Activated CD4-positive, alpha-beta T cell treated with anti-CD3 and anti-CD28 coated beads, Interleukin-2, amount 50 U/mL, for 4 hours (primary cell): ENCODE data around the gene ASTN1.
"Not testable (repeated sequence)": the region's sequence is repeated elsewhere in the genome, so short reads cannot be mapped to it uniquely, and the experiment has no call there.

Experiments used
- DNase-seq, 2 experiments: peaks; one replicate each; pipeline ENCODE4 v3.0.0-alpha.2; 2020

Gene ASTN1

DNA sequence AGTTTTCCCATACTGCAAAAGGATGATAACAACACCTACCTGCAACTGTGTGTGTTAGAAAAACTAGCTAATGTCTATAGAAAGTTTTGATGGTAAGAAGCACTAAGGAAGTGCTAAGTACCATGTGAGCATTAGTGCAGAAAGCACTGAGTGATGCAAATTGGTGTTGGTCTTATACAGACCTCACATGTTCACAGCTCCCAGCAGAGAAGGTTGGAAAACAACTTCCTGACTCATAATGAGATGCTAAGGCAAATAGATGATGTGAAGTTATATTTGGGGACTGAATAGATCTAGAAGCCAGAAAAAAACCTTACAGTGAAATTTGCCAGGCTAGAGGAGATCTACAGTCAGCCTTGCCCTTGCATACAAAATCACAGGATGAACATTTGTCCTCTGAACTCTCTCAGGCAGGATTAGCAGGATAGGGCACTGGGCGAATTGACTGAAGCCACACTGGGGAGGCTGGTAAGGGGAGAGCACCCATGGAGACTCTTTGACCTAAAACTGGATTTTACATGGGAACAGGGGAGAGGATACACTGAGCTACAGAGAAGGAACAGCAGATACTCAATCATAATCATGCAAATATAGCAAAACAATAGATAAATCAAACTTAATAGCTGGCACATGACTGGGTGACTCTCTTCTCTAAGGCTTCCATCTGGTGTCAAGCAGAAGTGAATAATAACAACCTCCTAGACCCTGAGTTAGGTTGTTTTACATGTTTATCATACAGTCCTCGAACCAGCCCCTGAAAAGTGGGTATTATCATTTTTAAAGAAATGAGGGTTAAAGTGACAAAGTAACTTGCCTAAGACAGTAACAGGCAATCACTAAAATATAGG lies 61.3 kb downstream of the ASTN1 start:
- DNase-seq: no peak

DNA sequence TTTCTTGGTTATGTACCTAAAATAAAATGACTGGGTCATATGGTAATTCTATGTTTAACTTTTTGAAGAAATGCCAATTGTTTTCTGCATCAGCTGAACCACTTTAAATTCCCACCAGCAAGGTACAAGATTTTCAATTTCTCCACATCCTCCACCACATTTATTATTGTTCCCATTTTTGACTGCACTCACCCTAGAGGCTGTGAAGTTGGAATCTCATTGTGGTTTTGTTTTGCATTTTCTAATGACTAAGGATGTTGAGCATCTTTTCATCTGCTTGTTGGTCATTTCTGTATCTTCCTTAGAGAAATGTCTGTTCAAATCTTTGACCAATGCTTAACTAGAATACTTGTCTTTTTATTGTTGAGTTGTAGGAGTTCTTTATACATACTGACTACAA lies 72.5 kb downstream of the ASTN1 start:
- no peak for DNase-seq

DNA sequence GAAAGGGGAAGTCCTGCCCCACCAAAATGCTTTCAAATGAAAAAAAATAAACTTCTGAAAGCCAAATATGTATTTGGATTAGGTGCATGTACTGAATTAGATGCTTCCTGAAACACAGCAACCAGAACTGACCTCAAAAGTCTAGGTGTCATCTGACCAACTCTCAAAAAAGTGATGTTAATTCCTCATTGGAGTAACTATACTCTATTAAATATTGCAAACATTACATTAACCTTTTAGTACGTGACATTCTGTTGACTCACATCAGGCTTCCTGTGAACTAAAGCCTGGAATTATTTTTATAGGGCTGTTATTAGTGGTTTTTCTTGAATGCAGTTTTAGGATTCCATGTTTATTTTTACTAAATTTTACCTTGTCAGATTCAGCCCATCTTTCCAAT lies 73.5 kb downstream of the ASTN1 start:
- no peak for DNase-seq

DNA sequence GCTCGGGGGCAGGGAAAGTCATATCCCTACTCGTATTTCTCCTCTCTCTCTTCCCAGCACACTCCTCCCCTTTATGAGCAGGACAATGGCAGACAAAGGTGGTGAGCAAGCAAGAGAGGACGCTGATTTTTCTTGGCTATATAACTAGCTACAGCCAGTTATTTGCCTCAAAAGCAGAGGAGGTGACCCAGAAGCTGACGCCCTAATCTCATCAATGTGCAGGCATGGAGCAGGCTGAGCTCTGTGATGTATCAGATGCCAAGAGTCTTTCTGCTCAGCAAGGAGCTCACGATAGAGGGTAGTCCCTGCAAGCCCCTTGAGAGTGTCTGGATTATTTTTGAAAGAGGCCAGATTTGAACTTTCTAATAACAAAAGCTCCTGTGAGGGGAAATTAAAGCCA lies 75.5 kb downstream of the ASTN1 start:
- no peak for DNase-seq

DNA sequence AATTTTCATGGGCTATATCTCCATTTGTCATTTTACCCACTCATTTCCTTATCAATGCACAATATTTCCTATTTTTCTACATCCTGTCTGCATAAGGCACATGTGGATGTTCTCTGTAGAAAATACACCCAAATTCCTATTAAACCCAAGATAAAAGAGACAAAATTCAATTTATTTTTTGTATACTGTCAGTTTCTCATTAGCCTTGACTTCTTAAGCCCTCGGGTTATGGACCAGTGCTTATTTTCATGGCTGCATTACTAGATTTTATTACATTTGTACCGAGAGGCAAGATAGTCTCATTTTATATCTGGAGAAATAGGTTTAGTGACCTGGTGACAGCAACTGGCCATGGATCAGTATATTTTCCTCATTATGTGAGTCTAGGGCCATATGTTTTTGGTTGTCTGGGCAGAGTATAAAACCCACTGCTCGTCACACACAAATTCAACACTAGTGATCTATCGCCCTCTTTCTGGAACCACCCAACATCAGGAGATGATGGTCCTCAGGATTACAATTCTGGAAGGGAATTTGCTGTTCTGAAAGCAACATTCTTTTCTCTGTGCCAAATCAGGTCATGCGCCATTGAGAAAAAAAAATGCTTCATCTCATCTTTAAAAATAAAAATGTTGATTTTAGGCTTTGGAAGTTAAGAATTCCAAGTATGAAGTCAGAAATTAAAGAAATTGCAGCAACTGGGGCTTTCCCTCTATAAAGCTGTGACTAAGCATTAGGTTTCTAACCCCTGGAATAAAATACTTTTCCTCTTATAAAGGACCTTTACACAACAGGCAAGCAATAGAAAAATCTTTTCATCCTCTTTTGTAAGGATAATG lies 81.4 kb downstream of the ASTN1 start:
- DNase-seq: no peak

DNA sequence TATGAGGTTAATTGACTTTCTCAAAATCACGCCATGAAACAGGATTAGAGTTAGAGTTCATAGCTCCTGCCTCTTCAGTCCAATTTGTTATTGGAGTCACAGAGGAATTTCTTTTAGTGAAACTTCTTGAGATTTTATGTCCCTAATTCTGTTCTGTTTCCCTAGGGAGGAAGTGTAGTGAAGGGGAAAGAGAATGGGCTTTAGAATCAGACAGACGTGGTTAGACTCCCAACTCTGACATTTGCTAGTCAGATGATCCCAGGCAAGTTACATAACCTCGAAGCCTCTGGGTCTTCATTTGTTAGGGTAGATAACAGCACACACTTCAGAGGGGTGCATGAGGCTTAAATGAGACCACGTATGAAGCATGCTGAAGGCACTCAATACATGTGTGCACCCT lies 83.9 kb downstream of the ASTN1 start:
- DNase-seq: no peak

DNA sequence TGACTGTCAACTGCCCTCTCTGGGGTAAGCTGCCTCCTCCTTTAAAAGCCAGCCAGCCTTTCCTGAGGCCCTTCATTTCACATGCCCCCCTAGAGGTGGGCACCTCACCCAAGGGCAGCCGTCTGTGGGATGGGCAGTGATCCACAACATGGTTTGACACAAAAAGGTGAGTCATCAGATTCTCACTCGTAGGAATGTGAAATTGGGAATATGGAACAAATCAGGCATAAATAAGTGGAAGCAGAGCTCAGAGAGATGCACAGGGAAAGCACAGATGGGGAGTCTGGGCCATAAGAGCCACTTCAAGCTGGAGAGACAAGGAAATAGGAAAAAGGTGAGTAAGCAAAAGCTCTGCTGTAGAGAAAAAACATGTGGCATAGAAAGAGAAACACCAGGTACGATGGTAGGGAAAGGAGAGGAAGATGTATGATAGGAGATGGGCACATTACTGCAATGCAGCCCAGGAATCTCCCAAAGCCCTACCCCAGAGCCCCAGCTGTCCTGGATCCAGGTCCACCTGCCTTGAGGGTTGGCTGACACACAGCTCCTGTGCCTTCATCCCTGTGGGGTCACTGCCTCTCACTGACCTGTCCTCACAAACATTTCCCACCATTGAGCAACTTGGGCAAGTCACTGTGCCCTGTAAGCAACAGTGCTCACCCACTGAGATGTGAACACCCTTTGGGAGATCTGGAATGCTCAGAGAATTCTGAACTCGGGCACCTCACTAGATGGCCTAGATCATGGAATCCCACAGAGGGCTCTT lies 86.6 kb downstream of the ASTN1 start:
- no peak for DNase-seq

DNA sequence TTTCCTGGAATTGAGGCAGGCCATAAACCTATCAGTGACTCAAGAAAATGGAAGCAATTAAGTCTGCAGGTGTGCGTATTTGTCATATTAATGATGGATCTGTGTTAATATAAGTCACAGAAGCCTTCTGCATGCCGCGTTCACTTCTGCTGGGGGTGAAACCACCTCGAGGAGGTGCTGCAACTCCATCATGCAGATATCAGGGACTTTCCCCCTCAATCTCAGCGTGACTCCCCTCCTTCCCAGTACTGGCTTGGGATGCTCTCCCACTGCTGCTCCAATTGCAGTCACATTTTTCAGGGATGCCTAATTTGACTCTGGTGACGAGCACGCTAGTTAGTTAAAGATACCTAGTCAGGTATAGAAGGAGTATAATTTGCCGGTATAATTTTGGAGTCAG lies 87.5 kb downstream of the ASTN1 start:
- no peak for DNase-seq

DNA sequence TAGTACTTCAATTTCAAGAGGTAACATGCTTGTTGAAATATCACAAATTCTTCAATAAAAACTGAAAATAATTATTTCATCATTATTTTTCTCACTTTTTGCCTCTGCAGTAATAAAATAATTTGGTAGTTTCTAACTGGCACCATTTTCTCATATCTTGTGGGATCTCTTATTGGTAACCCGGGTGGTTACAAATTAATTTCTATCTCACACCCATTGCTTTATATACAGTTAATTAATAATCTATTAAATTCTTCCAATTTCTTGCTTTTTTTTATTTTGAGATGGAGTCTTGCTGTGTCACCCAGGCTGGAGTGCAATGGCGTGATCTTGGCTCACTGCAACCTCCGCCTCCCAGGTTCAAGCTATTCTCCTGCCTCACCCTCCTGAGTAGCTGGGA lies 89.7 kb downstream of the ASTN1 start:
- not testable (repeated sequence) for DNase-seq

DNA sequence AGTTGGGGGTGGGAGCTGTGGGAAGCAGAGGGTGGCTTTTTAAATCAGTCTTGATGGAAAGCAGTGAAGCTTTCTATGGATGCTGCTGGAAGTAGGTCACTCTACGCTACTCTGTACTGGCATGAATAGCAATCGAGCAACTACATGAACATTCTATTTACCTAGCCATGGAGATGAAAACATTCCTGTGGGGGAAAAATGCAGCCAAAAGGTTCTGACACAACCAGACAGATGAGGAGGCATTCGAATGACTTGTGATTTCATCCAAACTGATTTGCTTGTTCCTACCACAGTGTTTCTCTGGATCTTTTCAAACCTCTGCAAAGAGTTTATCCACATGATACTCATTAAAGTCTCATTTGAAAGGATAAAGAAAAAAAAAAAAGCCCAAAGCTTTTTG lies 95.0 kb downstream of the ASTN1 start:
- DNase-seq: no peak

DNA sequence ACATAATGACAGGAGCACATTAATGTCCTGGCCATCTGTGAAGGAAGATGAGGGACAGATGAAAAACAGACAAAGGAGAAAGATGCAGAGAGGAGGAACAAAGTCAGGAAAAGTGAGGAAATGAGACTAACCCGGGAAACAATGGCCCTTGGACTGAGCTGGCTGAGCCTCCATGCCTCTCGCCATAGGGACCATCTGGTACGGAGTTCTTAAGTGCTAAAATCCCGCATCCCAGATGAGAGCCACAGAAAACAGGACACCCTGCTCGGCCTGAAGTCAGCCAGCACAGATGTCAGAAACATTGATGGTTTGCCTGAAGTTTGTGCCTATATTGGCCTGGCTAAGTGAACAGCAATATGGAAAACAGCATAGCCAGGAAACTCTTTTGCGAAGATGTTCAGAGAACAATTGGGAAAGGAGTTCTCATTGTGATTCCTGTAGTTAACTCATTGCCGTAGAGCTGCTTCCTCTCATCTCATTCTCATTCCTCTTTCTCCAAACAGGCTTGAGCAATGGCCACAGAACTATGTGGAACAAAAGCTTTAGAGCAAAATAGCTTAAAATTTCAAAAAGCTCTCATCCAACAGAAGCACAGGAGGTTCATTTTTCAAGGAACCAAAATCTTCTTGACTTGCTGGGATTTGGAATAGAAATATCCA lies 96.6 kb downstream of the ASTN1 start:
- DNase-seq: no peak

DNA sequence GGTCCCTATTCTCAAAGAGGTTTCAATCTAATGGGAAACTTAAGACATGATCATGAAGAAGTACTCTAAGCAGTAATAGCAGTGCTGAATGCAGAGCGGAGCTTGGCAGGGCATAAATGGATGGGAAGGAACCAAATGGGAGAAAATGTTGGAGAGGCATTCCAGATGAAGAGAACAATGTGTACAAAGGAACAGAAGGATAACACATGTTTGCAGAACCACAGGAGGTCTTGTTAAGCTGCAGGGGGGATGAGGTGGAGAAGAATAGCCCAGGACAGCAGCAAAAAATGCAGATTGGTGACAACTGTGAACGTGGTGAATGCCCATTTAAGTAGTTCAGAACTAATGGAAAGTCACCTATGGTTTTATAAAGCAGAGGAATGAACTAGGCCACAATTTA lies 99.1 kb downstream of the ASTN1 start:
- DNase-seq: no peak

DNA sequence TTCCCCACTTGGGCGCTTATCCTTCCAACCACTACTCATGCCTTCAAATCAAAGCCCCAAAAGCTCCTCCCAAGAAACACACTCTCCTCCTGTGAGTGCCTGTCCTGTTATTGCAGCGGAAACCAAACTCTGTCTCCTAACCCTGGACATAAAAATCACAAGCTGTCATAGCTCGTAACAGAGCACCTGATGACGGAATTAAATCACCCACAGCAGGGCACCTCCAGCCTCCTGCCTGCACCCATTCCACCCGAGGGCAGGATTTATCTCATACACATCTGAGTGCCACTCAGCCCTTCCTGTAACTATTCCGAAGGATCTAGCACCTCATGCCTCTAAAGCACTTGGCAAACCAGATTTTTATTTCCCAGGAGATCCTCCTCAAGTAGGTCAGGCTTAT lies 100.9 kb downstream of the ASTN1 start:
- no peak for DNase-seq

DNA sequence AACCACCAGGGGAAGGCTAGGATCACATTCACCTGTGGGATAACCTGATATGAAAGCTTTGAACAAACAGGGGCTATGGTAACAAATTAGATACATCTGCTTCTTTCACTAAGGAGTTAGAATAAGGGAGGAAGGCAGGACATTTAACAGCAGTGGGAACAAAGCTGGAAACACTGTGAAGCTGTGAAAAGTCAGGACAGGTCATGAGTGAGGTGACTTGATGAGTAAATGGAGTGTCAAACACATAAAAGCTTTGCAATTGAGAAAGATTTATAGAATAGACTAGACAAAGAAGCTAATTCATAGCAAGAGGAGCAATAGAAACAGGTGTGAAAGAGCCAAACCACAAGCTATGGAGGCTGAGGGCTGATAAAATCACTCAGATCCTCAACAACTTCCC lies 110.0 kb downstream of the ASTN1 start:
- DNase-seq: no peak

DNA sequence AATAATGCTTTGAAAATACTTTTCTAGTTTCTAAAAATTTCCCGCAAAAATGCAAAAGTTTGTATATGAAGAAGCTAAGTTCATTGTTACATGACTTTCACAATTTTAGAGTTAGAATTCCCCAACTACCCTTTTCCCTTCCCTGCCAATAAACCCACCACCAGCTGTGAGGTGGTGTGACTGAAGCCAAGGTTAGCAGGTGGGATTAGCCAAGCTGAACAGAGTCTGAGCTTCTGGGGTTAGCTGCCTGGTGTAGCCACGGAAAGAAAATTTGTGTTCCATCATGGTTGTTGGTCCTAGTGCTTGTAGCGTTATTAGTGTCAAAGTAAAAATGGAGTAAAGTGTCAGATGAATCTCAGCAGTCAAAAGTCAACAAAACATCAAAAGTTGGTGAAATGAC lies 110.9 kb downstream of the ASTN1 start:
- no peak for DNase-seq

DNA sequence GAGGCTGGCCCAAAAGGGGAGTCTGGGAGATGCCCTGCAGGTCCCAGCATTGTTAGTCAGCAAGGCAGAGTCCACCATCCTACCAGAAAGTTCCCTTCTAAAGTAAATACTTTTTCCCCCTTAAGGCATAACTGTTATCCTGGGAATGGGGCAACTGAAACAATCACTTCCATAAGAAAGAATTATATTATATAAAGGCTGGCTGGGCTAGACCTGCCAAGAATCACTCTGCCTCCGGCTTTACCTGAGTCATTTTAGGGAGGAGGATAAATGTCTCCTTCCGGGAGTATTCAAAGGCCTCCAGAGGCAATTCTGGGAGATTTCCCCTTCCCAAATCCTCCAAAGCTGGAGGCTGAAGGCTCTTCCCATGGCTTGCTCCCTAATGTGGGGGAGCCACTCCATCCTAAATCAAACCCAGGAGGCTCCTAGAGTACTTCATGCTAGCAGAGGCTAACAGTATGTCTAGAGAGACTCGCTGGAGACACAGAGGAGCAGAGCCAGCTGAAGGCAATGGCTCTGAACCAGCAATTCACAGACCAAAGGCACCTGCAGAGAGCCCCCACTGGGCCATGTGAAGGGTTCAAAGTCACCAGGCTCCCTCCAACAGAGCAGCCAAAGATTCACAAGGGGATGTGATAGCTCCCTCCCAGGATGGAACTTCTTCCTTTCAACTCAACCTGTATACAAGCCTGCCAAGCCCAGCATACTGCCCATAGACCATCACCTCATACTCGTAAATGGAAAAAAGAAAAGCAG lies 116.0 kb downstream of the ASTN1 start:
- no peak for DNase-seq

DNA sequence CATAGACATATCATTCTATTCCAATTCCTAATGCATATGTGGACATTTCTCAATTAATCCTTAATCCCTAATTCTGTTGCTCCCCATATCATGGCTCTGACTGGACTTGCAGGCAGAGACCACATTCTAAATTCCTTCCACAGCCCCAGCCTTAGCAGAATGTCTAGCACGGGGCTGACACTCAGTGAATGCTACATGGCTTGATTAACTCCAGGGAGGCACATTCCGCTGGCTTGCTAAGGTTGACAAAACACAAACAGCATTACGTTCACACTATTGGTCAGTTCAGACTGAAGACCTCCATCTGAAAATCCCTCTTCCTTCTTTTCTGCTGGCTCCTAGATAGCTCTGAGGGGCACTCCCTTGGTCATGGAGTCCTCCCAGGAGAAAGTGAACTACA lies 119.4 kb downstream of the ASTN1 start:
- no peak for DNase-seq

DNA sequence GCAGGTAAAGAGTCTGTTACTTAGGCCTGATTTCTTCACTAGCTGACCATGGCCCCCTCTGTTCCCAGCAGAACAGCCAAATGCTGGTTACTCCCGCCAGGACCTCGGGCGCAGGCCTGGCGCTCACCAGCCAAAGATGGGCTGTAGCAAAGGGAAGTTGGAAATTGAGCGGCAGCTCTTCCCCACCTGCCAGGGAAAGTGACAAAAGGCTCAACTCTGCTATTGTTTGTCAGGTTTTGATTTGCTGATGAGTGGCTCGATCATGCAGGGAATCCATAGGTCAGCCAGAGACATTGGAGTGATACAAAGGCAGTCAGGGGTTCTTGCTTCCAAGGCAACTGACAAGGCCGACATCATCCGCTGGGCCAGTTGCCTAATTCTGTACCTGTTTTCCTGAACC lies 120.1 kb downstream of the ASTN1 start:
- no peak for DNase-seq

DNA sequence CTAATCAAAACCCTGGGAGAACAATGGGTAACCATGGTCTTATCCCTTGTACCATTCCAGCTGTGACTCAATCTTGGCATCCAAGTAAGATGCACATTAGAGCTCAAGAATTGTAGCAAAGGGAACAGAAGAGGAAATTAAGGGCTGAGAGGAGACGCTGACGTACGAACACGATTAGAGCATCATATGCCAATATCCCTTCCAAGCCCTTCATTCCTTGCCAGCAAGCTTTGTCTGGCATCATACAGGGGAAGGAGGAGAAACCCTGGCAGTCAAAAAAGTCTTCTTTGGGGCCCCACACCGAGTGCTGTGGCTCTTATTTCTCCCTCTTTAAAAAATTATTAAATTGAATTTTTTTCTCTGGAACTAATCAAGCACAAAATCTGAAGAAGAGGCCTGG lies 120.9 kb downstream of the ASTN1 start:
- DNase-seq: no peak

DNA sequence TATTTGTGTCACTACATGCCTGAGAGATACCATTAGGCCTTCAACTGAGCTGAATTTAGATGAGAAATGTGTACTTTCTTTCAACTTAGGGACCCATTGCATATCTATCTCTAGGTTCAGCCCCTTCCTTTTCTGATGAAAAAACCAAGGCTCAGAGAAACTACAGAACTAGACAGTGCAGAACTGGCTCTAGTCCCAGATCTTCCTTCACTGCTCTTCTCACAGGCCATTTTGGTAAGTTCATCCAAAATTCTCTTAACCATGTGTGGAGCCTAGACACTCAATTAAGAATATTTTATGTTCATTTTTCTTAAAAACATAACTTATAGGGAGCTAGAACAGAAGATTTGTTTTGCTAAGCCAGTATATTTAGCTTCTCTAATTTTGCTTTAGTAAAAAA lies 128.9 kb downstream of the ASTN1 start:
- no peak for DNase-seq

DNA sequence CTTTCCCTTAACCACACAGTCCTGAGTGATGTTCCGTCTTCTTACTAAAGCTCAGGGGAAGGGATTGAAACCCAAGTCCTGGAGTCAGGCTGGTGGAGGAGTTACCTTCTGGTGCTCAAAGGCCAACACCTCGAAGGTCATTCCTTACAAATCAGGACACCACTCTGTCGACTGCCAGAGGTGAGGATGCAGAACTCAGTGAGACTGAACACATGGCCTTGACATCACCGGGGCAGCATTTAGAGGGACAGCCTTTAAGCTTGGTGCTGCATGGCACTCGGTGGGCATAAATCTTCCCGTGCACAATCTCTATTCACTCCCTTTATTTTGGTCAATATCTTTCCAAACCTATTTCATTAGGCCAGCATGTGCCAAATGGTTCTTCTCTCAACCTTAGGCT lies 130.9 kb downstream of the ASTN1 start:
- no peak for DNase-seq

DNA sequence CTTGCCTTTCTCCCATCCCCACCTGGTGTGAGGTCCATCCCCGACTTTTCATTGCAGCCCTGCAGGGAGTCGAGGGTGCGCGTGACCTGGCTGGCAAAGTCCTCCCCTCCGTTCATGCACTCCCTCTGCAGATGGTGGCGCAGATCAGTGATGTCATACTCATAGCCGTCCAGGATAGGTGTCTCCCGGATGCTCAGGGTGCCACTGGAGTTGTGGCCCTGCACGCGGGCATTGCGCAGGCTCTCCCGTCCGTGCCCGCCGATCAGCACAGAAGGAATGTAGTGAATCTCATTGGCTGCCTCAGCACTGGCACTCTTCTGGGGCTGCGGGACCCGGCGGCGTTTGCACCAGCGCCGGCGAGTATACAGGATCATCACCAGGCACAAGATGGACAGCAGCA lies 132.1 kb downstream of the ASTN1 start:
- DNase-seq: no peak
